Skin of body (tissue), 2 donors: Measurements from ENCODE around the gene ANKRD65. TPM values are rescaled to one million over a fixed set of nuclear protein-coding genes. Genes with fewer than 3 reads are reported as not detected.
"Not testable (repeated sequence)": the region's sequence is repeated elsewhere in the genome, so short reads cannot be mapped to it uniquely, and the experiment has no call there.

Experiments used
- DNase-seq: peaks from one replicate; lab custom pipeline; 2025; lab: John Stamatoyannopoulos, UW
- total RNA-seq: library from RNA; depleted of rRNA; stranded (reverse); fragments of >200 nt; gene quantifications from one replicate; pipeline ENCODE4 v1.2.3, GENCODE V29; 2014

ANKRD65 gene
- total RNA-seq, 1 donor from 2014 or later, result 2.9 TPM

GRCh38 chr1:1417825-1418463 is 3.1 kb downstream of the ANKRD65 start:
- not testable (repeated sequence) for DNase-seq

DNA sequence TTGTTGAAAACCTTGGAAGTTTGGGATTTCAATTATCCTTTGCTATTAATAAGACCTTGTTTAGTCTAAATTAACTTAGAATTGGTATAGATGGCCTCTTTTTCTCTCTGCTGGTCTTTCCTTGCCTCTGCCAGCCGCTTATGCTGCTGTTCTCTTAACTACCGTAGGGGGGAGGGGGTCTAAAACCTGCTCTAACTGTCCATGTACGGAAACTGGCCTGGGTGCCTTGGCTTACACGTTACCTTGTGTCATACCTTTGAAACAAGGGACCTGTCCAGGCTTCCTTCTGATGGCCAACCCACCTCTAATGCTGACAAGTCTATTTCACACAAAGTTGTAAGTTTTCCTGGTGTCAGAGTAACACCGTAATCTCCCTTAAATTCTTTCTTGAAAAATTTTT is 3.7 kb downstream of the ANKRD65 start:
- DNase-seq, result not testable (repeated sequence)

DNA sequence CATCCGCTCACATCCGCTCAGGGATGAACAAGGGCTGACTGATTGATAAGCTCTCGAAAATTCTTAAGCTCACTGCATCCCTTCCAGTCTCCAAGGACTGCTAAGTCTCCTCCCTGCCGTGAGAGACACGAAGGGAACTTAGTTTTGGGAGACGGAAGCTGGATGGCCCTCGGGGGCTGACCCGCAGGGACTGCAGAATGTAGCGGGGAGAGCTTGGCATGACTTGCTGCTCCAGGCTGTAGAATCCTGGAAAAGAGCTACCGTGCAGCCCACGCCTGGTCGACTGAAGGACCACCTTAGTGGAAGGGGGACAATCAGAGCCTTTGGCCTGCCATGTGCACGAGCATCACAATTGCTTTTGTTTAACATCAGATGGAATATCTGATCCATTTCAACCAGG is 5.3 kb downstream of the ANKRD65 start:
- no peak for DNase-seq

- not testable (repeated sequence) for DNase-seq
Measured at GRCh38 chr1:1412311-1412902, 8.7 kb downstream of the ANKRD65 start.

GRCh38 chr1:1411626-1412025 is 9.4 kb downstream of the ANKRD65 start:
- no peak for DNase-seq

DNA sequence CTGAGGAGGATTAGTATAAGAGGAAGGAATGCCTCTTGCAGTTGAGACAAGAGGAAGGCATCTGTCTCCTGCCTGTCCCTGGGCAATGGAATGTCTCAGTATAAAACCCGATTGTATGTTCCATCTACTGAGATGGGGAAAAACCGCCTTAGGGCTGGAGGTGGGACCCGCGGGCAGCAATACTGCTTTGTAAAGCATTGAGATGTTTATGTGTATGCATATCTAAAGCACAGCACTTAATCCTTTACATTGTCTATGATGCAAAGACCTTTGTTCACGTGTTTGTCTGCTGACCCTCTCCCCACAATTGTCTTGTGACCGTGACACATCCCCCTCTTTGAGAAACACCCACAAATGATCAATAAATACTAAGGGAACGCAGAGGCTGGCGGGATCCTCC is 10.8 kb downstream of the ANKRD65 start:
- not testable (repeated sequence) for DNase-seq

DNA sequence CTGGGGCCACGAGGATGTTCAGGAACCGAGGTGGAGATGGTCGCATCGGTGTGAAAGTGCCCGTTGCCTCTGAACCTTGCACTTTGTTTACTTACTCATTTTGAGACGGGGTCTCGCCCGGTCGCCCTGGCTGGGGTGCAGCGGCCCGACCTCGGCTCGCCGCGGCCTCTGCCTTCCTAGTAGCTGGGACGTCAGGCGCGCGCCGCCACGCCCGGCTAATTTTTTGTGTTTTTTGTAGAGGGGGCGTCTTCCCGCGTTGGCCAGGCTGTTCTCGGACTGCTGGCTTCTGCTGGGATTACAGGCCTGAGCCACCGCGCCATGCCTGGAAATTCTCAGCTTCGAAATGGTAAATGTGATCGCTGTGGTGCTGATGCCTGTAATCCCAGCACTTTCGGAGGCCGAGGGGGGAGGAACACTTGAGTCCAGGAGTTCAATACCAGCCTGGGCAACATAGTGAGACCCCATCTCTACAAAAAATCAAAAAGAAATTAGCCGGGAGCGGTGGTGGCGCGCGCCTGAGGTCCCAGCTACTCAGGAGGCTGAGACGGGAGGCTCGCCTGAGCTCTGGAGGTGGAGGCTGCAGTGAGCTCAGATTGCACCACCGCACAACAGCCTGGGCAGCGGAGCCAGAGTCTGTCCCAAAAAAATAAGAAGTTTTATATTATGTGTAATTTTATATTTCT is 13.3 kb downstream of the ANKRD65 start:
- DNase-seq, result no peak

DNA sequence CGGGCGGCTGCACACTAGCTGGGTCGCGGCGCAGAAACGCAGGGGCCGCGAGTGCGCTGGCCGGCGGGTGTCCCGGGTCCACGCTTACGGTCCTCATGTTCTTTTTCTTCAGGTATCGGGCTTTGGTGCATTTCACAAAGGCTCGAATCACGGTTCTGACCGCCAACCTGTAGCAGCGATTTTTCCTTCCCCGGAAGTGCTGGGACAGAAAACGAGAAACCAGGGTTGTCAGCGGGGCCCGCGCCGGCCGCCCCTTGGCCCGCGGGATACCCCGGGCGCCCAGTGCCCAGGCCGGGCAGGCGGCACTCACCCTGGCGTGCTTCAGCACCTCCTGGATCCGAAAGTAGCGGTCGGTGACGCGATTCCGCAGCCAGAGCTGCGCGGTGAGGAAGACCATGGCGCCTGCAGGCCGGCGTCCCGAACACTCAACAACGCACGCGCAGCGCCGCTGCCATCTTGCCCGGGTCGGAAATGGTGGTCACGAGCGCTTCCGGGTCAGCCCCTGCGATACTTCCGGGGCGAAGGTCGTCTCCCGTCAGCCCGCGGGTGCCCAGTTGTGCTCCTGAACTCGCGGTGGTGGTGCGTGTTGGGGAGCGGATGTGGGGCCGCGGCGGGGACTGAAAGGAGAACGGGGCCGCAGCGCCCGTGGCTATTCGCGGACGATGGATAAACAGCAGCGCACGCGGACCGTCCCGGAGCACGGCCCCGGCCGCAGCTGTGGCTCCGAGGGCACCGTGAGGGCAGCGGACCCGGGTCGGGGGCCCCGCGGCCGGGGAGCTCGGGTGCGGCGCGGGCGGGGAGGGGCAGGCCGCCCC is 14.0 kb downstream of the ANKRD65 start, which contains the start of gene MRPL20:
MRPL20 (minus strand) TSS at position 473 of the 815 bp plus-strand sequence; CDS start at position 397, 76 bp downstream.
- peak; percentile 81 for DNase-seq

DNA sequence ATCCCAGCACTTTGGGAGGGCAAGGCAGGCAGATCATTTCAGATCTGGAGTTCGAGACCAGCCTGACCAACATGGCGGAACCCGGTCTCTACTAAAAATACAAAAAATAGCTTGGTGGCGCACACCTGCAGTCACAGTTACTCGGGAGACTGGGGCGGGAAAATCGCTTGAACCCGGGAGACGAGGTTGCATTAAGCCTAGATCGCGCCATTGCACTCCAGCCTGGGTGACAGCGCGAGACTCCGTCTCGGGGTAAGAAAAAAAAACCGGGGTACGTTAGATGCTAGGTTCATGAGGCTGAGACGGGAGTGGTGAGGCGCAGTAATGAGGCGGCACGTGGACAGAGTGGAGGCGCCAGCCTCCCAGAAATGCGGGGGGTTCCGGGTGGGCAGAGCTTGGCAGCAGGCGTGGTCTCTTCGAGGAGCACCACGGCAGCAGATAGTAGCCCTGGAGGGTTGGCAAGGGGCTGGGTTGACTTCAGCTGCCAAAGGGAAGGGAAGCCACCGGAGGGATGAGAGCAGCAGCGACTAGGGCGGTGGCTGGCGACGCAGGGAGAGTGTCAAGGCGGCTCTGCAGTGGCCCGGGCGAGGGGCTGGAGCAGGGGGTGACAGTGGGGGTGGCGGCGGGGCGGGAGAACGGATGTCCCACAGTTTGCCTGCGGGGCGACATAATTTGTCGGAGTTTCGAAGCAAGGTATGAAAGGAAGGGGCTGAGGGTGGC is 14.8 kb downstream of the ANKRD65 start:
- no peak for DNase-seq

DNA sequence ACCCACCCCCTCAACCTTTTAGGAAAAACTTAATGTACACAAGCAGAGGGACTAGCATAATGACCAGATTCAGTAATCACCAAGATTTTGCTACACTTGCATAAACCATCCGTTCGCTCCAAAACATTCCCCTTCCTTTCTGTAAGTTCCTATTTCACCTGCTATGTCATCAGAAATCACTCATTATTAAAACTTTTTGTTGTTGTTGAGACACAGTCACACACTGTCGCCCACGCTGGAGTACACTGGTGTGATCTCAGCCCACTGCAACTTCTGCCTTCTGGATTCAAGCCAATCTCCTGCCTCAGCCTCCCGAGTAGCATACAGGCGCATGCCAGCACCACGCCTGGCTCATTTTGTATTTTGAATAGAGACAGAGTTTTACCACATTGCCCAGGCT is 17.4 kb downstream of the ANKRD65 start:
- no peak for DNase-seq

GRCh38 chr1:1402901-1403392 is 18.1 kb downstream of the ANKRD65 start:
- not testable (repeated sequence) for DNase-seq

DNA sequence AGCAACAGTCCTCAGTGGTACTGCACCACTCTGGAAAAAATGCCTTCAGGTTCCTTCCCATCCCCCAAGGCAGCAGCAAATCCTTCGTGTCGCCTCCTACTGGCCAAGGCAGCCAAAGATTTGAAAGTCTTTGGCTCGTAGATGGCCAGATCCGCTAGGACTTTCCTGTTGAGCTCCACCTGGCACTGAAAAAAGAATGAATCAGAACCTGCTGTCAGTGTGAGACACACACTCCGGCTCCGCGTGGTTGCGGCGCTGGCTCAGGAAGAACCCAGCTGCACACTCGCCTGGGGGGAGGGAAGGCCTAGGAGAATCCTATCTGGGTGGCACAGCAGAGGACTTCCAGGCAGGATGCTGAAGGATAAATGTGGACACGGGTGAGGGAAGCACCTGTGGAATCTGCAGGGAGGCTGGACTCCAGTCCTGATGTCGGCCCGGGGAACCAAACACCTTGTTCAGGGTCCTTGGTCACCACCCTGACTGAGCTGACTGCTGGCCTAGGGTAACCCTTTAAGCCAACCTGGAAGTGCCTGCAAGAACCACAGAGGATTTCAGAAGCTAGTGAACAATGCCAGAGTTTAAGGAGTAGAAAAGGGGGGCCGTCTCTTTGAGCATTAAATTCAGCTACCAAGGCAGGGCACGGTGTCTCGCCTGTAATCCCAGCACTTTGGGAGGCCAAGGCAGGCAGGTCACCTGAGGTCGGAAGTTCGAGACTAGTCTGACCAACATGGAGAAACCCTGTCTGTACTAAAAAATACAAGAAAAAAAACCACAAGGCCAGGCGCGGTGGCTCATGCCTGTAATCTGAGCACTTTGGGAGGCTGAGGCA is 18.8 kb downstream of the ANKRD65 start:
- DNase-seq, result no peak

DNA sequence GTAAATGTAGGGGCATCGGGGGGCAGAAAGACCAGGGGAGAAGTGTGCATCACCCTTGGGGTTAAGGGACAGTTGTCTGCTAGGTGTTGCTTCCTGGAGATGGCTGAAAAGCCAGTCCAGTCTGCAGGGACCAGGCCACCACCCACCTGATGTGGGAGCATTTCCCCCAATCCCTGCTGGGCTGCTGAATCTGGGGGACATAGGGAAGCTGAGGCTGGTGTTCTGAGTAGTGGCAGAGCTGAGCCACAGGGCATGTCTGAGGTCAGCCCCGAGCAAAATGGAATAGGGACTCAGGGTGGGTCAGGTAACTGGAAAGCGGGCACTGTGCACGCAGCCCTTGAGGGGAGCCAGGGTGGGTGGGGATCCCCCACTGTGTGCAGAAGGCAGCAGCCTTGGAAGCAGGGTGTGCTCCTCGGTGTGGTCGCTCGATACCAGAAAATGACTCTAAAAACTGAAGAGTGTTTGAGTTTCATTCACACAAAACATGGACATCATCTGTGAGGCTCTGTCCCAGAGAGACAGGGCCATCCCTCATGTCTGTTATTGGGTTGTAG is 19.5 kb downstream of the ANKRD65 start:
- DNase-seq, result no peak

- no peak for DNase-seq
Measured at GRCh38 chr1:1400576-1401456, 20.3 kb downstream of the ANKRD65 start.

GRCh38 chr1:1399872-1400575 is 21.1 kb downstream of the ANKRD65 start:
- no peak for DNase-seq

- peak; percentile 96 for DNase-seq
Measured at GRCh38 chr1:1399187-1399871, 21.7 kb downstream of the ANKRD65 start, which contains the start of gene CCNL2. TSS of gene CCNL2 (minus strand) at chr1:1399335. CDS start at chr1:1399306, 29 bp downstream.

GRCh38 chr1:1398677-1399186 is 22.3 kb downstream of the ANKRD65 start:
- DNase-seq, result no peak
